ENCODE measurements around the gene ZKSCAN8. TPM values are rescaled to one million over a fixed set of nuclear protein-coding genes. Genes with fewer than 3 reads are reported as not detected.

Gene ZKSCAN8
- total RNA-seq, 1 experiment from 2014 or later = 14.8 TPM

GRCh38 chr6:28203201-28203600 is 61.5 kb downstream of the ZKSCAN8 start:
- DNase-seq (ENCODE audit: extremely low read depth, low read depth) = no peak

- DNase-seq (ENCODE audit: extremely low read depth, low read depth) = no peak
These were observed 64.2 kb downstream of the ZKSCAN8 start for GRCh38 chr6:28205879-28206278.

- no peak for DNase-seq (ENCODE audit: extremely low read depth, low read depth)
These were observed 64.8 kb downstream of the ZKSCAN8 start for GRCh38 chr6:28206527-28206926.

GRCh38 chr6:28206928-28207509 is 65.3 kb downstream of the ZKSCAN8 start:
- no peak for DNase-seq (ENCODE audit: extremely low read depth, low read depth)

- no peak for DNase-seq (ENCODE audit: extremely low read depth, low read depth)
These were observed 65.9 kb downstream of the ZKSCAN8 start for GRCh38 chr6:28207510-28208110.

GRCh38 chr6:28208111-28208659 is 66.5 kb downstream of the ZKSCAN8 start:
- no peak for DNase-seq (ENCODE audit: extremely low read depth, low read depth)

Other genes starting within 250 kb of the ZKSCAN8 start
- not detected in 2 replicates for gene OR2B2, start 229.5 kb upstream of the ZKSCAN8 start, total RNA-seq (2014; rRNA removed; shearing (Covaris generic))
- gene OR2B6, start 184.6 kb upstream of the ZKSCAN8 start, total RNA-seq (2014; rRNA removed; shearing (Covaris generic)) = 0.42 TPM in 1 of 2 replicates, not detected in the other
- 0.84 and 1.1 TPM in 2 replicates for gene ZNF165, start 61.3 kb upstream of the ZKSCAN8 start, total RNA-seq (2014; rRNA removed; shearing (Covaris generic))
- 5.6 and 7.9 TPM in 2 replicates for gene ZSCAN16, start 17.3 kb upstream of the ZKSCAN8 start, total RNA-seq (2014; rRNA removed; shearing (Covaris generic))
- gene ZSCAN9, start 83.4 kb downstream of the ZKSCAN8 start, total RNA-seq (2014; rRNA removed; shearing (Covaris generic)) = 10.4 and 10.9 TPM in 2 replicates
- 2.6 and 3.4 TPM in 2 replicates for gene ZKSCAN4, start 110.4 kb downstream of the ZKSCAN8 start, total RNA-seq (2014; rRNA removed; shearing (Covaris generic))
- gene NKAPL, start 117.4 kb downstream of the ZKSCAN8 start, total RNA-seq (2014; rRNA removed; shearing (Covaris generic)) = not detected in 2 replicates
- gene ZSCAN26, start 125.3 kb downstream of the ZKSCAN8 start, total RNA-seq (2014; rRNA removed; shearing (Covaris generic)) = 10.6 and 11.0 TPM in 2 replicates
- 4.5 and 5.2 TPM in 2 replicates for gene PGBD1, start 139.7 kb downstream of the ZKSCAN8 start, total RNA-seq (2014; rRNA removed; shearing (Covaris generic))
- 31.9 and 41.4 TPM in 2 replicates for gene ZSCAN31, start 194.3 kb downstream of the ZKSCAN8 start, total RNA-seq (2014; rRNA removed; shearing (Covaris generic))
- gene ZKSCAN3, start 208.1 kb downstream of the ZKSCAN8 start, total RNA-seq (2014; rRNA removed; shearing (Covaris generic)) = 5.6 TPM in 2 replicates

Data from NCI-H460 (cell line).